GM19035 (cell line): Measurements from ENCODE around the gene PIK3R5.

Experiments used
- ATAC-seq: cut with Tn5 transposase; IDR thresholded peaks from one replicate; pipeline ENCODE4 v1.9.1; 2021; ENCODE audit not compliant: unreplicated experiment

The PIK3R5 gene

DNA sequence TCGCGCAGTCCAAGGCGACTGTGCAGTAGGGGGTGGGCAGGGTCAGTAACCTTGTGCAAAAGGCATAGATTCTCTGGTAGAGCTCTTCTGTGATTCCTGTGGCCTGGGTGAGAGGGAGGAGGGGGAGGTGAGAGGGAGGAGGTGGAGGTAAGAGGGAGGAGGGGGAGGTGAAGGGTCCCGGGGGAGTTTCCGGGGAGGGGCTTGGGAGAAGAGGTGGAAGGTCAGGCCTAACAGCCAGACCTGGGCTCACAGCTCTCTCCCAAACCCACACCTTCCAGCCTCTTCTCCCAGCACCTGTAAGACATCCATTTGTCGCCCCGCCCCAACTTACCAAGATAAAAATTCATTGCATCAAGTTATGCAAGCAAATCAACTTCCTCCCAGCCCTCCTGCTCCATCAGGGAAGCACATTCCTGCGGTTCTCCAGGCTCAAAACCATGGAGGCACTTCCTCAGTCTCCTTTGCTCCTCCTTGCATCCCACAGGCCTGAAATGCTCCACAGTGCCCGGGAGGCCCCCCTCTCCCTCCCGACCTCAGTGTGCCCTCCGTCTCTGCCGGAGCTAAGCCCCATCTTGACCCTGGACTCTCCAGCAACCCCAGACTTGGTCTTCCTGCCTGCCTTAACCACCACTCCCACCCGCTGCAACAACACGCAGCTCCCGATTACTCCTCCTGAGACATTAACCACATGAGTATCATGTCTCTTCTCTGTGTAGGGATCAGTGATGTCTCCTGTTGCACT, 128.5 kb downstream of the PIK3R5 start:
- ATAC-seq, result no peak

GRCh38 chr17:8835631-8836364, 129.7 kb downstream of the PIK3R5 start:
- ATAC-seq, result no peak

- ATAC-seq, result no peak
Observed at GRCh38 chr17:8835106-8835505, 130.4 kb downstream of the PIK3R5 start.

DNA sequence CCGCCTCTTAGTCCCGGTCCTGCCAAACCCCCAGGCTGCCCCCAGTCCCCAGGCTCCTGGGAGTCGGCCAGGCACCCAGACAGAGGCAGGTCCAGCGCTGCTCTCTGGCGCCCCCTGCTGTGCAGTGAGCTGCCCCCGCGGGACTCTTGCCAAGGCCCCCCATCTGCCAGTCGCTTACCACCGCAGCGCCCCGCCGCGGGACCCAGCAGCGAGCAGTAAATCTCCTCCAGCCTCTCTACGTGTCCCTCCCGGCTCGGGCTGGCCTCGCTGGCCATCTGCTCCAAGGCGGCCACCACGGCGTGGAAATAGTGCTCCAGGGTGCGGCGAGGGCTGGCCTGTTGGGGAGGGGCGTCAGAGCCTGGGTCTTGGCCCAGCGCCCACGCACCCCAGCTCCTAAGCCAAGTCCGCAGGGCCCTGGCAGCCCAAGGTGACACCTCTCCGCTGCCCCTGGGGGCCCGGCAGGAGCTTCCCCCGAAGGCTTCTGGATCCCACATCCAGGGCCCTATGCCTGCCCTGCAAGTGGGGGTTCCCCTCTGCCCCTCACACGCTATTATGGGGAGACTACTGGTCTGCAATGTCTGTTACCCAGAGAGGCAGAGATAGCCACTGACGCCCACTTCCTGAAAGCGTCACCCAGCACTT, 132.7 kb downstream of the PIK3R5 start:
- no peak for ATAC-seq

DNA sequence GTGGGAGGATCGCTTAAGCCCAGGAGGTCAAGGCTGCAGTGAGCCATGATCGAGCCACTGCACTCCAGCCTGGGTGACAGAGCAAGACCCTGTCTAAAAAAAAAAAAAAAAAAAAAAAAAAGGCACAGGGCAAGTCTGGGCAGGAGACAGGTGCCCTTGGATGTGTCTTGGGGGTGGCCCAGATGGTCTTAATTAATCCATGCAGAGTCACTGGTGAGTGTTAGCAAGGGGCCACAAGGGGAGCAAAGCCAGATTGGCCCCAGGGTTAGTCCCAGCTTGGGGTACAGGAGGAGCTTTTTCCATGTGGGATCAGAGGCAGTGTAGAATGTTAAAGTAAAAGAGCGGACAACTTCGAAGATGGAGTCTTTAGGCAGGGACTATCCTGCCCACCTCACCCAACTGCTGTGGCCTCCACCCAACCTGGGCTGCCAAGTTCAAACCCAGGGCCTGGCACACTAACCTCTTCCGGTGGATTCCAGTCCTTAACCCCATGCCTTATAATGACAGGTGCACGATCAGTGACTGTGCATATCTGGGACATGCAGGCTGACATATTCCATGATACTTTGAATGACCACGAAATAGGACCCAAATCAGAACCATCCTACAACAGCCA, 134.2 kb downstream of the PIK3R5 start:
- ATAC-seq, result no peak

GRCh38 chr17:8830141-8830540, 135.4 kb downstream of the PIK3R5 start:
- ATAC-seq, result no peak

- ATAC-seq, result no peak
Observed at GRCh38 chr17:8829036-8829941, 136.2 kb downstream of the PIK3R5 start.
